Measurements from ENCODE around the gene PAQR4. TPM values are rescaled to one million over a fixed set of nuclear protein-coding genes. Genes with fewer than 3 reads are reported as not detected.

Gene PAQR4
- total and polyA plus RNA-seq, 10 of the 15 experiments (the other 5 are each of a cell fraction or from before 2014, with no cell fraction given): 0.39 to 31.8 (median 13.5) TPM

- TF ChIP-seq IKZF2 (IDR thresholded peaks at IDR 0.05) (no peak), DPF2 (IDR thresholded peaks at IDR 0.05) (no peak), POLR2A (IDR thresholded peaks at IDR 0.05; ENCODE audit: low read depth, low read length) (no peak), CREB1 (IDR thresholded peaks at IDR 0.05; ENCODE audit: low read depth) (no peak), KAT2A (conservative IDR thresholded peaks at IDR 0.05; ENCODE audit: control insufficient read depth, low read depth, low read length) (no peak), ZBTB11 (CRISPR knock-in tag; IDR thresholded peaks at IDR 0.05) (no peak), ZNF274 (IDR thresholded peaks at IDR 0.05; ENCODE audit: insufficient read depth, insufficient read length) (no peak)
Observed at GRCh38 chr16:2967211-2967631, 1.9 kb upstream of the PAQR4 start (continued).

- H3K79me2 ChIP-seq (ENCODE audit: control insufficient read depth, insufficient read depth, low read length): peaks cover 16% of the 10 kb centered on the region
- H3K4me1 ChIP-seq (ENCODE audit: control insufficient read depth, insufficient read depth, low read length): peaks cover 36% of the 10 kb centered on the region
- SMC1A ChIA-PET (ENCODE audit: uncharacterized antibody, unreplicated experiment): no interaction called here
- no peak overlapping the region for H3K4me3 ChIP-seq
- BruUV-seq (replicated peaks): no TSS peak
- DNase-seq (ENCODE audit: low read depth, low spot score) (no peak), FAIRE-seq (no peak), ATAC-seq (no peak)
- peaks cover 4 to 10% of the 10 kb centered on the region in 2 experiments; a peak in 3 of 4 replicates for H3K36me3 ChIP-seq (ENCODE audit: control insufficient read depth in 2 of 2, insufficient read depth in 2 of 2, low read length in 1 of 2)
- no peaks in the 10 kb centered on the region for H3K9me3 ChIP-seq (replicated peaks; ENCODE audit: control insufficient read depth, insufficient read depth, low read length)
- intact Hi-C loops (cut with micrococcal nuclease; ENCODE audit: unreplicated experiment) (no loop called here), in situ Hi-C loops (cut with MboI) (no loop called here)
- no peak overlapping the region for H2AFZ ChIP-seq (ENCODE audit: control insufficient read depth, low read depth, low read length)
- 66% methylated on average over 32 of the region's 33 CpGs for WGBS (ENCODE audit: insufficient coverage, insufficient replicate concordance, low lambda C conversion rate, missing lambda C conversion rate)
- no peak overlapping the region for H3K27ac ChIP-seq (ENCODE audit: control insufficient read depth, insufficient read depth)
- H3K9ac ChIP-seq (ENCODE audit: control insufficient read depth, insufficient read depth, low read length): no peak overlapping the region
- POLR2A ChIA-PET: interaction anchor here (0.6 to 0.7 kb wide), 4 partner anchors 13 to 55 kb away, joined by 3 to 9 read pairs (median 4); no protein-coding TSS in a partner anchor
- RAD21 ChIA-PET (ENCODE audit: unreplicated experiment): interaction anchor here (0.6 kb wide), 1 partner anchor 452 kb away, joined by 3 read pairs; no protein-coding TSS in a partner anchor
- no peaks in the 10 kb centered on the region for H4K20me1 ChIP-seq (ENCODE audit: control insufficient read depth, insufficient read depth)
- no peaks in the 10 kb centered on the region for H3K27me3 ChIP-seq (replicated peaks in 1 of 2; ENCODE audit: control insufficient read depth in 2 of 2, insufficient read depth in 2 of 2, low read length in 1 of 2)
- CTCF ChIA-PET: no interaction called here
- no peak overlapping the region; the same call in 1 of the 2 replicates for H3K4me2 ChIP-seq (ENCODE audit: control insufficient read depth, insufficient read depth)
- TF ChIP-seq PBX3 (IDR thresholded peaks at IDR 0.05; ENCODE audit: insufficient replicate concordance, low read depth, low read length) (no peak), PAX5 (IDR thresholded peaks at IDR 0.05; ENCODE audit: borderline replicate concordance, low read depth, low read length) (no peak), SUPT20H (IDR thresholded peaks at IDR 0.05; ENCODE audit: borderline replicate concordance, control insufficient read depth, low read depth, low read length) (no peak), ZSCAN29 (IDR thresholded peaks at IDR 0.05) (no peak), NR2C2 (IDR thresholded peaks at IDR 0.05; ENCODE audit: borderline replicate concordance, control insufficient read depth, insufficient read length, low read depth) (no peak), ZBTB11 (CRISPR knock-in tag; IDR thresholded peaks at IDR 0.05) (no peak), WRNIP1 (IDR thresholded peaks at IDR 0.05; ENCODE audit: borderline replicate concordance, low read depth, low read length) (no peak), NRF1 (conservative IDR thresholded peaks at IDR 0.05; ENCODE audit: low read depth, low read length) (no peak), IKZF2 (IDR thresholded peaks at IDR 0.05) (no peak)
Observed at GRCh38 chr16:2967721-2968161, 1.4 kb upstream of the PAQR4 start.
